ENCODE results near the gene SMPD4. TPM values are rescaled to one million over a fixed set of nuclear protein-coding genes. Genes with fewer than 3 reads are reported as not detected.
"Not testable (repeated sequence)": the region's sequence is repeated elsewhere in the genome, so short reads cannot be mapped to it uniquely, and the experiment has no call there.

SMPD4 gene
- total and polyA plus RNA-seq, 2 experiments from 2014 or later: 23.8 to 37.1 TPM

DNA sequence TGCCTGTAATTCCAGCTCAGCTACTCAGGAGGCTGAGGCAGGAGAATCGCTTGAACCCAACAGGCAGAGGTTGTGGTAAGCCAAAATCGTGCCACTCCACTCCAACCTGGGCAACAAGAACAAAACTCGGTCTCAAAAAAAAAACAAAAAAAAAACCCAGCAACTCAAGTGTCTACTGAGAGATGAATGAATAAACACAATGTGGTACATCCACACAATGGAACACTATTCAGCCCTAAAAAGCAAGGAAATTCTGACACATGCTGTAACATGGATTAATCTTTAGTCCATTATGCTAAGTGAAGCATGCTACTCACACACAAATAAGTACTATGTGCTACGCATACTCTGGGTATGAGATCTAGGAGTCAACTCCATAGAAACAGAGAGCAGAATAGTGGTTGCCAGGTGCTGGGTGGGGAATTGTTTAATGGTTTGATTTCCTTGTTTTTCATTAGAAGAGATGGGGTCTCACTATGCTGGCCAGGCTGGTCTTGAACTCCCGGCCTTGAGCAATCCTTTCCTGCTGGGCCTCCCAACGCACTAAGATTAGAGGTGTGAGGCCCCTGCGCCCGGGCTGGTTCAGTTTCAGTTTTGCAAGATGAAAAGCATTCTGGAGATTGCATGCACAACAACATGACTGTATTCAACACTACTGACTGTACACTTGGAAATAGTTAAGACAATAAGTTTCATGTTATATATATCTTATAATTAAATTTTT, 15.9 kb downstream of the SMPD4 start:
- Histone ChIP-seq H2AFZ (no peak overlapping the region), H3K4me3 (no peak overlapping the region), H3K36me3 (ENCODE audit: low read depth) (peaks cover 14% of the 10 kb centered on the region; the same call in 1 of the 2 replicates), H3K27ac (no peak overlapping the region), H3K4me1 (ENCODE audit: insufficient read depth) (no peaks in the 10 kb centered on the region), H3K79me2 (ENCODE audit: insufficient read depth) (no peaks in the 10 kb centered on the region), H3K9ac (no peak overlapping the region), H3K4me2 (ENCODE audit: unreplicated experiment) (no peak overlapping the region), H3F3A (ENCODE audit: insufficient read depth) (no peaks in the 10 kb centered on the region), H3K27me3 (replicated peaks; ENCODE audit: insufficient read depth) (no peaks in the 10 kb centered on the region), H3K9me3 (ENCODE audit: low read depth) (no peaks in the 10 kb centered on the region), H3K9me2 (ENCODE audit: insufficient read depth) (no peaks in the 10 kb centered on the region), H4K20me1 (ENCODE audit: insufficient read depth) (no peaks in the 10 kb centered on the region)
- TF ChIP-seq EZH2phosphoT487 (IDR thresholded peaks at IDR 0.05; ENCODE audit: insufficient read depth, low read depth) (no peak), EZH2 (IDR thresholded peaks at IDR 0.05; ENCODE audit: insufficient read depth, poor library complexity, severe bottlenecking) (no peak)
- WGBS, 2 experiments (ENCODE audit: low coverage in 1 of 2, low lambda C conversion rate in 2 of 2, missing lambda C conversion rate in 2 of 2): 95 to 98% methylated on average over 8 of the region's 8 CpGs
- in situ Hi-C loops (cut with MboI): no loop called here
- DNase-seq: no peak

DNA sequence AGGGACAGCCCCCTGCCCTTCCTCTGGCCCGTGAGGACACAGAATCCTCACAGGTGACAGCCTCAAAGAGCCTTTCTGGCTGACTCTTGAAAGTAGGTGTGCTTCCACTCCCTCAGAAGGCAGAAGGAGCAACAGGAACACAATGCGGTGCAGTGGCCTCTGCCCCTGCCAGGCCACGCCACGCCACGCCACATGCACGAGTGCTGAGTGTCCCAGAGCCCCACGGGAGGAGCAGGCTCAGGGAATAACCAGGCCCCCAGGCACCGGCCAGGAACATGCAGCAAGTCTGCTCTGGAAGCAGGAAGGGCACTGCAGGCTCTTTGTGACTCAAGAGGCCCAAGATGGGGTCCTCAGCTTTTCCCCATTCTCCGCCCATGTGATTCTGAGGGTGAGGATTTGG, 18.4 kb downstream of the SMPD4 start:
- Histone ChIP-seq H3K9me2 (ENCODE audit: insufficient read depth) (no peaks in the 10 kb centered on the region), H3K9ac (no peak overlapping the region), H2AFZ (no peak overlapping the region), H3K4me1 (ENCODE audit: insufficient read depth) (no peaks in the 10 kb centered on the region), H3K36me3 (ENCODE audit: low read depth) (peaks cover 9% of the 10 kb centered on the region; the same call in 1 of the 2 replicates), H3K4me2 (ENCODE audit: unreplicated experiment) (no peak overlapping the region), H3K27ac (no peak overlapping the region), H3K4me3 (no peak overlapping the region), H3F3A (ENCODE audit: insufficient read depth) (no peaks in the 10 kb centered on the region), H3K79me2 (ENCODE audit: insufficient read depth) (no peaks in the 10 kb centered on the region), H4K20me1 (ENCODE audit: insufficient read depth) (no peaks in the 10 kb centered on the region), H3K9me3 (ENCODE audit: low read depth) (no peaks in the 10 kb centered on the region), H3K27me3 (replicated peaks; ENCODE audit: insufficient read depth) (no peaks in the 10 kb centered on the region)
- WGBS, 2 experiments (ENCODE audit: low coverage in 1 of 2, low lambda C conversion rate in 2 of 2, missing lambda C conversion rate in 2 of 2): 93 to 96% methylated on average over 9 of the region's 9 CpGs
- in situ Hi-C loops (cut with MboI): no loop called here
- TF ChIP-seq EZH2phosphoT487 (IDR thresholded peaks at IDR 0.05; ENCODE audit: insufficient read depth, low read depth) (no peak), EZH2 (IDR thresholded peaks at IDR 0.05; ENCODE audit: insufficient read depth, poor library complexity, severe bottlenecking) (no peak)
- DNase-seq: no peak

DNA sequence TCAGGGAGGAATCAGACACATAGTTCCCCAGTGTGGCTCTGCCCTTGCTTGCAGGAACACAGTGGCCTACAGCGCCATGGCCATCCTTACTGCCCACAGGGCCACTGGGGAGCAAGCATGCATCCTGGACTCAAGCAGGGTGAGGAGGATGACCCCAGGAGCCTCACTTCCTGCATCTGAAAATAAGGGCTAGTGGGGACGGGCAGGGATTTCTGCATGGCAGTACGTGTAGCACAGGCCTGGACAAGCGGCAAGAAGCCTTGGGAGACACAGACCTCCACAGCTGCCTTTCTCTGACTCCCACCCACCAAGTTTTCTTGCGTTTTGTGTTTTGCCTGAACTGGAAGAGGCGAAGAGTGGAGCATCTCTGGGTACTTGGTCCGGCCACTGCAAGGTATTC, 18.9 kb downstream of the SMPD4 start:
- in situ Hi-C loops (cut with MboI); H3K4me3 ChIP-seq; DNase-seq; H2AFZ ChIP-seq; H3K9ac ChIP-seq; H3K9me3 ChIP-seq (ENCODE audit: low read depth); H3K27me3 ChIP-seq (replicated peaks; ENCODE audit: insufficient read depth); H3K27ac ChIP-seq; H3K4me1 ChIP-seq (ENCODE audit: insufficient read depth); H3K79me2 ChIP-seq (ENCODE audit: insufficient read depth); H3K4me2 ChIP-seq (ENCODE audit: unreplicated experiment); H3K9me2 ChIP-seq (ENCODE audit: insufficient read depth); H3F3A ChIP-seq (ENCODE audit: insufficient read depth); H4K20me1 ChIP-seq (ENCODE audit: insufficient read depth); H3K36me3 ChIP-seq (ENCODE audit: low read depth): not testable (repeated sequence)
- WGBS, 2 experiments (ENCODE audit: low coverage in 1 of 2, low lambda C conversion rate in 2 of 2, missing lambda C conversion rate in 2 of 2): 94 to 96% methylated on average over 6 to 7 of the region's 7 CpGs

DNA sequence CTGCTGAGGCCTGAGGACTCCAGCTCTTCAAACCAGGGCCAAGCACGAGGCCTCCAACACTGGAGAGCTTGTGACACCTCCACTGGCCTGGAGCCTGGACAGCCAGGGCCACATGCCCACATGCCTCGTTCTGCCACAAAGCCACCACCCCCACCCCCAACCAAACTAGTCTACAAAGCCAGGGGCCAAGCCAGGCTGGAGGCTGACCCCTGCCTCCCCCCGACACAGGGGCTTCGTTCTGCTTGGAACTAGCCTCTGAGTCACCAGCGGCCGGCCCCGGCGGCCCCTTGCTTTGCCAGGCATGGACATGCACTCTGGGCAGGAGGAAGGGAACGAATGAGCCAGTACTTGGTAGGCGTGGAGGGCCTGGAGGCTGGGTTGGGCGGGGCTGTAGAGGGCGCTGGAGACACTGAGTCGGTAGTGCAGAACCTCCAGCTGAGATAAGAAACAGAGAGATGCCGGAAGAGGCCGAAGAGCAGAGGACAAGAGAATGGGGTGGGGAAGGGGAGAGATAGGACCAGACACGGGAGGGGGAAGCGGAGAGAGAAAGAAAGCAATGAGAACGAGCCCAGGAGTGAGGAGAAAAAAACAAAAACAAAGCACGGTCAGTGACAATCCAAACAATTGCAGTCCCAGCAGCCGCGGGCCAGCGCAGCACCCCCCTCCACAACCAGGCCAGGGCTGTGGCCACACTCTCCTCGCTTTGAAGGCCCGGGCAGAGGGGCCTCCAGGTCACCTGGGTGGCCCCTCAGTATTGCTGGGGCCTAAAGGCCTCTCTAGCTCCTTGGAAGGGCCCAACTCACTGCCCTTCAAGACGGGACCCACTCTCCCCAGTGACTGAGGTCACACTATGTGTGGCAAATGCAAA, 20.3 kb downstream of the SMPD4 start:
- in situ Hi-C loops (cut with MboI); H4K20me1 ChIP-seq (ENCODE audit: insufficient read depth); H3K36me3 ChIP-seq (ENCODE audit: low read depth); H3K9me3 ChIP-seq (ENCODE audit: low read depth); H3K9ac ChIP-seq; H3K4me3 ChIP-seq; H3K79me2 ChIP-seq (ENCODE audit: insufficient read depth); H3K4me1 ChIP-seq (ENCODE audit: insufficient read depth); DNase-seq; H3F3A ChIP-seq (ENCODE audit: insufficient read depth); H2AFZ ChIP-seq; H3K27ac ChIP-seq; H3K27me3 ChIP-seq (replicated peaks; ENCODE audit: insufficient read depth); H3K9me2 ChIP-seq (ENCODE audit: insufficient read depth); H3K4me2 ChIP-seq (ENCODE audit: unreplicated experiment): not testable (repeated sequence)
- 83 to 87% methylated on average over 21 to 25 of the region's 25 CpGs for WGBS, 2 experiments (ENCODE audit: low coverage in 1 of 2, low lambda C conversion rate in 2 of 2, missing lambda C conversion rate in 2 of 2)
